Mucosa of descending colon (tissue), 3 donors: ENCODE measurements around the gene KBTBD12. TPM values are rescaled to one million over a fixed set of nuclear protein-coding genes. Genes with fewer than 3 reads are reported as not detected.
"Not testable (repeated sequence)": the region's sequence is repeated elsewhere in the genome, so short reads cannot be mapped to it uniquely, and the experiment has no call there.

Experiments used
- ATAC-seq: fragments of 200-7000 bp; cut with Tn5 transposase; one replicate; pipeline ENCODE4 v1.9.1; 2020; ENCODE audit warnings: mild to moderate bottlenecking, moderate library complexity
- DNase-seq, 3 donors: peaks; one replicate each; pipeline ENCODE4 v3.0.0-alpha.2; 2020
- H3K36me3 ChIP-seq: fragments of 200-600 bp; one replicate; pipeline ENCODE4 v1.8.0; 2021; ENCODE audit warnings: low read depth, mild to moderate bottlenecking
- H3K4me1 ChIP-seq: fragments of 200-600 bp; one replicate; pipeline ENCODE4 v1.8.0; 2021; ENCODE audit warnings: low read depth, mild to moderate bottlenecking
- H3K4me3 ChIP-seq: fragments of 200-600 bp; one replicate; pipeline ENCODE4 v1.8.0; 2021; ENCODE audit warnings: mild to moderate bottlenecking
- H3K9me3 ChIP-seq: fragments of 200-600 bp; one replicate; pipeline ENCODE4 v1.8.0; 2021; ENCODE audit warnings: mild to moderate bottlenecking
- CTCF ChIP-seq: fragments of 200-600 bp; IDR thresholded peaks from one replicate; pipeline ENCODE4 v1.8.0; 2022; ENCODE audit warnings: antibody characterized with exemption, mild to moderate bottlenecking
- intact Hi-C, 2 donors: fragments of 100-400 bp; cut with DNase I in 1 of 2; cut with micrococcal nuclease in 1 of 2; formaldehyde crosslinking; loops; one replicate each; pipeline versions ENCODE4 v1.11.0 to v1.11.1; 2022; cut with DNase I, micrococcal nuclease
- total RNA-seq, 3 donors: library from RNA; stranded (reverse); fragmentation: NEBNext Ultra II Directional in 2 of 3; extraction: Animal tissue kit (Norgen Biotek cat#: 25700) in 2 of 3; gene quantifications; one replicate each; pipeline versions ENCODE4 v1.2.1 to v1.2.4, GENCODE V29; 2021 to 2023
- donor health status: DM: no; HTN: no; CAD: no; lungs with moderate emphysema.
- donor health status: DM: no; HTN: no; CAD: no.
- donor health status: DM: no; HTN: yes; CAD: no.

KBTBD12 gene
- total RNA-seq, 3 donors from 2014 or later, result 3.1 to 6.6 (median 5.5) TPM

- H3K4me1 ChIP-seq, result no peaks in the 10 kb centered on the region
- H3K36me3 ChIP-seq, result no peaks in the 10 kb centered on the region
- H3K4me3 ChIP-seq, result no peak overlapping the region
- DNase-seq (no peak), ATAC-seq (peak; percentile 36)
- H3K9me3 ChIP-seq, result no peaks in the 10 kb centered on the region
- TF ChIP-seq CTCF, result no peak
- intact Hi-C loops, result no loop called here
Measured at GRCh38 chr3:127908202-127908601, 6.8 kb upstream of the KBTBD12 start.

GRCh38 chr3:127908951-127909350 lies 6.1 kb upstream of the KBTBD12 start:
- ATAC-seq, result no peak

GRCh38 chr3:127909646-127910045 lies 5.4 kb upstream of the KBTBD12 start:
- H3K9me3 ChIP-seq, result no peaks in the 10 kb centered on the region
- H3K36me3 ChIP-seq, result no peaks in the 10 kb centered on the region
- intact Hi-C loops, result no loop called here
- ATAC-seq, result no peak
- DNase-seq, result no peak
- TF ChIP-seq CTCF, result no peak
- no peak overlapping the region for H3K4me3 ChIP-seq
- no peaks in the 10 kb centered on the region for H3K4me1 ChIP-seq

More at GRCh38 chr3:127908951-127909350, 6.1 kb upstream of the KBTBD12 start:
- no peak for TF ChIP-seq CTCF
- no peaks in the 10 kb centered on the region for H3K4me1 ChIP-seq
- no peak for DNase-seq
- intact Hi-C loops, result no loop called here
- no peak overlapping the region for H3K4me3 ChIP-seq
- H3K36me3 ChIP-seq, result no peaks in the 10 kb centered on the region
- H3K9me3 ChIP-seq, result no peaks in the 10 kb centered on the region

GRCh38 chr3:127911421-127911931 lies 3.6 kb upstream of the KBTBD12 start:
- no peaks in the 10 kb centered on the region for H3K9me3 ChIP-seq
- ATAC-seq (peak; percentile 19), DNase-seq (peak in 1 of 3 donors; percentile 12)
- no peak overlapping the region for H3K4me3 ChIP-seq
- peaks cover 6% of the 10 kb centered on the region for H3K4me1 ChIP-seq
- no peaks in the 10 kb centered on the region for H3K36me3 ChIP-seq
- intact Hi-C loops, result no loop called here
- TF ChIP-seq CTCF, result no peak

GRCh38 chr3:127913841-127914240 lies 1.2 kb upstream of the KBTBD12 start:
- H3K4me1 ChIP-seq, DNase-seq, H3K36me3 ChIP-seq, H3K4me3 ChIP-seq, intact Hi-C loops, ATAC-seq, H3K9me3 ChIP-seq: not testable (repeated sequence)

GRCh38 chr3:127914584-127914983 lies 448 bp upstream of the KBTBD12 start:
- Histone ChIP-seq H3K4me1 (peaks cover 6% of the 10 kb centered on the region), H3K36me3 (no peaks in the 10 kb centered on the region), H3K9me3 (no peaks in the 10 kb centered on the region), H3K4me3 (no peak overlapping the region)
- DNase-seq, result no peak
- TF ChIP-seq CTCF, result no peak
- ATAC-seq, result peak; percentile 52
- intact Hi-C loops, result no loop called here
